ENCODE measurements around the gene OR2T6.

OR2T6 gene, protein sequence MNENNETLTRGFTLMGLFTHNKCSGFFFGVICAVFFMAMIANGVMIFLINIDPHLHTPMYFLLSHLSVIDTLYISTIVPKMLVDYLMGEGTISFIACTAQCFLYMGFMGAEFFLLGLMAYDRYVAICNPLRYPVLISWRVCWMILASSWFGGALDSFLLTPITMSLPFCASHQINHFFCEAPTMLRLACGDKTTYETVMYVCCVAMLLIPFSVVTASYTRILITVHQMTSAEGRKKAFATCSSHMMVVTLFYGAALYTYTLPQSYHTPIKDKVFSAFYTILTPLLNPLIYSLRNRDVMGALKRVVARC

DNA sequence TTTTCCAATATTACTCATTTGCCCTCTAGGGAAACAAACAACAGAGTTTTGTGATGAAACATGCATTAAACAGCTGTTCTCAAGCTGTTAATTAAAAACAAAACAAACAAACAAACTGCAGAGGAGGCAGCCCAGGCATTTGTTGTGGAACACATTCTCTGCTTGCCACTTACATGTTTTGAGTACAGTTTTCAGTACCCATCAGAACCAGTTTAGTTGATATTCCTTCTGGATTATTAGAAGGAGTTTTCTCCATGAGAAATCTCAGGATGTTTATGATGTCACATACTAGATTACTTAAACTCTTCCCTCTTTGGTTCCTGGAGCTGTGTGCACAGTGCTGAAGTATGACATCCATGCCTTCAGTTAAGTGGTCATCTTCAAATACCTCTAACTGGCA, at the start of gene OR2T6:
TSS of gene OR2T6 (plus strand) at position 301 of the 400 bp plus-strand sequence. CDS start 11,863 bp downstream, outside the sequence.
- TF ChIP-seq, protein P1, sequence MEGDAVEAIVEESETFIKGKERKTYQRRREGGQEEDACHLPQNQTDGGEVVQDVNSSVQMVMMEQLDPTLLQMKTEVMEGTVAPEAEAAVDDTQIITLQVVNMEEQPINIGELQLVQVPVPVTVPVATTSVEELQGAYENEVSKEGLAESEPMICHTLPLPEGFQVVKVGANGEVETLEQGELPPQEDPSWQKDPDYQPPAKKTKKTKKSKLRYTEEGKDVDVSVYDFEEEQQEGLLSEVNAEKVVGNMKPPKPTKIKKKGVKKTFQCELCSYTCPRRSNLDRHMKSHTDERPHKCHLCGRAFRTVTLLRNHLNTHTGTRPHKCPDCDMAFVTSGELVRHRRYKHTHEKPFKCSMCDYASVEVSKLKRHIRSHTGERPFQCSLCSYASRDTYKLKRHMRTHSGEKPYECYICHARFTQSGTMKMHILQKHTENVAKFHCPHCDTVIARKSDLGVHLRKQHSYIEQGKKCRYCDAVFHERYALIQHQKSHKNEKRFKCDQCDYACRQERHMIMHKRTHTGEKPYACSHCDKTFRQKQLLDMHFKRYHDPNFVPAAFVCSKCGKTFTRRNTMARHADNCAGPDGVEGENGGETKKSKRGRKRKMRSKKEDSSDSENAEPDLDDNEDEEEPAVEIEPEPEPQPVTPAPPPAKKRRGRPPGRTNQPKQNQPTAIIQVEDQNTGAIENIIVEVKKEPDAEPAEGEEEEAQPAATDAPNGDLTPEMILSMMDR (conservative IDR thresholded peaks at IDR 0.05; ENCODE audit: control insufficient read depth, insufficient read depth, low read depth, low read length): no peak
- H3K4me3 ChIP-seq (ENCODE audit: control insufficient read depth, low read depth, low read length): no peak within 1 kb of the TSS
- no peak for DNase-seq (ENCODE audit: low read depth)

DNA sequence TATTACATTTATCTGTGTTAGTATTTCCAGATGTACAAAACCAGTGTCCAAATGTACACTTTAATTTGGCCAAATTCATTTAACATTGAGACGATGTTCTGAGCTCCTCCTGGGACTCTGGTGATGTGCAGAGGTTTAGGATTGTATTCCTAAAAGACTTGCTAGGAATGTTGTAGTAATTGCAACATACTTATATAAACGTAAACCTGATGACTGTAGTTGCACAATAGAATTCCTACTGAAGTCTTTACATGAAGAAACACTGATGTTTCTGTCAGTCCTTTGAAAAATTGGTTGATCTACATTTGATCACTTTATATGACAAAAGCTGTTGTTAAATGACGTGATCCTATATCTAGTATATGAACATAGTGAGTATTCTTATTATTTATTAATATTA, 32.1 kb upstream of the OR2T6 start:
- DNase-seq (ENCODE audit: low read depth): no peak
- H3K4me3 ChIP-seq (ENCODE audit: control insufficient read depth, low read depth, low read length): no peak overlapping the region
- TF ChIP-seq, protein P1 (conservative IDR thresholded peaks at IDR 0.05; ENCODE audit: control insufficient read depth, insufficient read depth, low read depth, low read length): no peak

DNA sequence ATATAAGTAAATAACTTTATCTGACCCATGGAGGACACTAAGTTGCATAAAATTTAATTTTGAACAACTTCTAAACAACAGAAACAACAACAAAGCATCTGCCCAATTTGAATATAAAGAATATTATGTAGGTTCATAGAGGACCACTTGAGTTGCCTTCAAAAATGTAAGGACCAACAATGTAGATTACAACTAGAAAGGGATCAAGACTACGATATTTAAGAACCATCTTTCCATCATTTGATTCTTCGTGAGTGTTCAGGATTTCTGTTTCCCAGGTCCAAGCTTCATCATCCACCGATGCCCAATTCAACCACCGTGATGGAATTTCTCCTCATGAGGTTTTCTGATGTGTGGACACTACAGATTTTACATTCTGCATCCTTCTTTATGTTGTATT, 27.1 kb upstream of the OR2T6 start, which contains the start of gene OR14C36:
TSS of gene OR14C36 (plus strand) at position 301 of the 400 bp plus-strand sequence. CDS start at position 301, 0 bp downstream.
- TF ChIP-seq, protein P1 (conservative IDR thresholded peaks at IDR 0.05; ENCODE audit: control insufficient read depth, insufficient read depth, low read depth, low read length): no peak
- DNase-seq (ENCODE audit: low read depth): no peak
- no peak within 1 kb of the TSS for H3K4me3 ChIP-seq (ENCODE audit: control insufficient read depth, low read depth, low read length)

DNA sequence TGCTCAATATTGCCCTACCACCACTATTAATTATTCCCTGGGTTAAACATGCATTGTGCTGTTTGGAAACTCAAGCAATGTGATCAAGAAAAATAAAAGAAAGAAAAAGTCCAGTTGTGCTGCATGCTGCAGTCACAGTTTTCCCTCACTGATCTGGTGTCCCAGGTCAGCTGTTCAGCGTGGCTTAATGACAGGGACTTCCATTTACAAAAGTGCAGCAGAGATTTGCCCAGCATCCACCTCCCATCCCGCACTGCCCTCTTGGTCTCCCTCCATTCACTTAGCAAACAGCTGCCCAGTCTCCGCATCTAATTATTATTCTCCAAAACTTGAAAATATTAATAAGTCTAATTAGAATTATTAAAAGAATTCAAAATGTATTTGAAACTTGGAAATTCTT, 16.1 kb upstream of the OR2T6 start:
- no peak overlapping the region for H3K4me3 ChIP-seq (ENCODE audit: control insufficient read depth, low read depth, low read length)
- no peak for DNase-seq (ENCODE audit: low read depth)

DNA sequence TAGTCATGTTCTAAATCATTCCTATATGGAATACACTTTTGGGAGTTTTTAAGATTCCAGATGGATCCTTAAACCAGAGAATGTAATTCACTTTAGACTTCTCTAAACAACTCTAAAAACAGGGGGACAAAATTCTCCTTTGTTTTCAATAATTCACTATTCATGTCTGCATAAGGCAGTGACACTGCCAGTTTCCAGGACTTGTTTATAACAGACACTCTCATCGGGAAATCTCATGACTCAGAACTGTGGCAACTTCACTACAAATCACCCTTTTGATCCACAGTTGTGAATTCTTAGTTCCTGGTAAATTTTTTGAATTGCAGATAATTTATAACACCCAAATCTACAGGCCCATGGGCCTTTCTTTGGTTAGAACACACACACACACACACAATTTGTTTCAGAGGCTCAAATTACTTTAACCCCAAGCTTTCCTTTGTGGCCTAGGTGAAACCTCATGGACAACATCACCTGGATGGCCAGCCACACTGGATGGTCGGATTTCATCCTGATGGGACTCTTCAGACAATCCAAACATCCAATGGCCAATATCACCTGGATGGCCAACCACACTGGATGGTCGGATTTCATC, 14.3 kb upstream of the OR2T6 start, which contains the start of gene OR2T4:
TSS of gene OR2T4 (plus strand) at position 545 of the 595 bp plus-strand sequence. CDS start at position 545, 0 bp downstream.
- H3K4me3 ChIP-seq (ENCODE audit: control insufficient read depth, low read depth, low read length): no peak within 1 kb of the TSS
- no peak for DNase-seq (ENCODE audit: low read depth)
- TF ChIP-seq, protein P1 (conservative IDR thresholded peaks at IDR 0.05; ENCODE audit: control insufficient read depth, insufficient read depth, low read depth, low read length): no peak

More for the DNA sequence above, 16.1 kb upstream of the OR2T6 start:
- TF ChIP-seq, protein P1 (conservative IDR thresholded peaks at IDR 0.05; ENCODE audit: control insufficient read depth, insufficient read depth, low read depth, low read length): no peak

DNA sequence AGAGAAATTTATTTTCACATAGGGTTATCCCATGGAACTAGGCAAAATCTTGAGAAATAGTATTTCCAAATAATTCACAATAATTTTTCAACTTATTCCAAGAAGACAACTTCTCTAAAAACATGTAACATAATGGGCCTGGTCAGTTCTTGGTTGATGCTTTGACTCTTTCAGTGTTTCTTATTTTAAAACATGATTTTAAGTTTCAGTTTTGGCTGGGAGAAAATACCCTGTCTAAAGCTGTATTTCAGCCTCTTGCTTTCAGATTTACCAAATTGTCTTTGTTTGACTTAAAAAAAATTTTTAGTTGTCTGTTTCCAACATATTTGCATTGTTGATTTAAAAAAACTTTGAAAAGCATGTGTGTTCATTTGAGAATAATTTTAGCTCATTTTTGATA, 8.9 kb upstream of the OR2T6 start:
- H3K4me3 ChIP-seq (ENCODE audit: control insufficient read depth, low read depth, low read length): no peak overlapping the region
- TF ChIP-seq, protein P1 (conservative IDR thresholded peaks at IDR 0.05; ENCODE audit: control insufficient read depth, insufficient read depth, low read depth, low read length): no peak
- no peak for DNase-seq (ENCODE audit: low read depth)
